SW480 (cell line): Measurements from ENCODE around the gene RALGAPB.
"Not testable (repeated sequence)": the region's sequence is repeated elsewhere in the genome, so short reads cannot be mapped to it uniquely, and the experiment has no call there.

Source experiments
- DNase-seq: peaks from one replicate; pipeline ENCODE4 v3.0.0-alpha.2; 2016; ENCODE audit warnings: low spot score

RALGAPB gene

DNA sequence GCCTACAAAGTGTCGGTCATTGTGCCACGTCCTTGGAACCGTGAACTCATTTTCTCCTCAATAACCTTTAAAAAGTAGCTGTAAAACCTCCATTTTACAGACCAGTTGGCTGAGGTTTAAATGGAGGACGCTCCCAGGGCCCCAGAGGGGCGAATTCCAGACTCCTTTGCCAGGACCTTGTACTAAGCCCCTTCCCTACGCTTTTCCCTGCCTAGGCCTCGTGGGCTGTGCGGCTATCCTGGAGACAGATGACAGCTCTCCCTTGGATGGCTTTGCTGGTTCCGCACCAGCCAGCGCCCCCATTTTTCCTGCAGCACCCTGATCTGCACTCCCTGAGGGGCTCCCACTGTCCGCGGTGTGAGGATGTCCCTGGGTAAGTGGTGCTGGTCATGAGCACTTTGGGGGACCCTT lies 25.4 kb upstream of the RALGAPB start:
- no peak for DNase-seq

DNA sequence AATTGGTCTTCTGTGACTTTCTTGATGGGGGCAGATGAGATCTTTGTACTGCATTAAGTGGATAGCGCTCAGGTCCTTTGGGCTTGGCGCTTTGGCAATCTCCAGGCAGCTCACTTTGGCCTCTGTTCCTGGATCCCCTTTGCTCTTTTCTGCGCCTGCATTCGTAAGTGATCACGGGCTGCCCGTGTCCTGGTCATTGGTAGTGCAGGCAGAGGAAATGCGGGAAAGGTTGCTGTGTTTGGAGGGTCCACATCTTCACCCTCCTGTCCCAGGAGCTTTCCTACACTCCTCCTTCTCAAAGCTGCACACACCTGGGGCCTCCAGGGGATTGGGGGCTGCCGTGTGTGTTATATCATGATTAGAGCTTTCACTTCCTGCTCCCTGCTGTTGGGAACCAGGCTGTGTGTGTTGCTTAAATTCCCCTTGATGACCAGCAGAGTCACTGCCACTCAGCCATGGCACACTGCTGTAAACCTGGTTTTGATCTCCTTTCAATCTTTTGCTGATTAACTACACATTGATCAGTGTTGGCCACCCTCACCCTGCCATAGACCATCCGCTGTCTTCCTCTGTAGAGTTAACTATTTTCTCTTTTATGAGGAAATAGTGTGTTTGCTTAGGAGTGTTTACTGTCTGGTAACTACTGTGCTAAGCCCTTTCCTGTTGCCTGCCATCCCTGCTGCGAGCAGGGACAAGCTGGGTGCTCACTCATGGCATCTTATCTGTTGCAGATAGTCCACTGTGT lies 24.5 kb upstream of the RALGAPB start:
- no peak for DNase-seq

DNA sequence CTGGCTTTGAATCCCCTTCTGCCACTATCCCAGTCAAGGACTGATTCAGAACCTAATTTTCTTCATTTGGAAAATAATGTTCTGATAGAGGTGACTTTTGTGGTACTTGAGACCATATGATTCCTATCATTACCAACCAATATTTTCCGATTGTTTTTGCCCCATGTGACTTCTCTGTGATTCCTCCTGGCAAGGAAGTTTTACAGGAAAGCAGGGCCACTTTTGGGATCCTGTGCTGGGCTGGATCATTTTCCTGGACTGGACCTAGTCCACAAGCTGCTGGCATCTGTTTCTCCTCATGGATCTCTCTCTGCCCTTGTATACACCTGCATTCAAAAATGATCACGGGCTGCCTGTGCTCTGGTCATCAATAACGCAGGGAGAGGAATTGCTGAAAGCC lies 23.6 kb upstream of the RALGAPB start:
- DNase-seq: no peak

DNA sequence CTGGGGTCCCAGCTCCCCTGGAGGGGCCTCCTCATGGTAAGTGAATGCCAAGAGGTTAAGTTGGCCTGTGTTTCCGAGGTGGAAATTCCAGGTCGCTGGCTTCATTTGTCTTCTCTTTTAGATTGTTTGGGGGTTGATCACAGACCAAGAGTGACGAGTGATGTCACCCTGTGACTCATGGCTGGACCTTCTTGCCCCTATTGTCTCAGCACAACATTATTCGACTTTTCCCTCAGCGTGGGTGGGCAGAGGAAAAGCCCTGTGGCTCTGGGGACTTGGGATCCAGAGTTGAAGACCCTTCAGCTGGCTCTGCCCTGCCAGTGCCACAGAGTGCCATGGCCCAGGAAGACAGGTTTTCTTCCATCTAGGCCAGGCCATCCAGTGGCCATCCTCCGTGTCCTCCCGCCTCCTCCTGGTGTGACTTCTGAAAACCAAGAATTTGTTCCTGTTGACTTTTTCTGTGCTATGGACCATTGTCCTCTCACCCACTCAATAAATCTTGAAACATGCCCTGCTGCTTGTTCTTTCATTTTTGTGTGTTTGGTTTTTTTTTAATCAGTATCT lies 22.1 kb upstream of the RALGAPB start:
- DNase-seq: no peak

DNA sequence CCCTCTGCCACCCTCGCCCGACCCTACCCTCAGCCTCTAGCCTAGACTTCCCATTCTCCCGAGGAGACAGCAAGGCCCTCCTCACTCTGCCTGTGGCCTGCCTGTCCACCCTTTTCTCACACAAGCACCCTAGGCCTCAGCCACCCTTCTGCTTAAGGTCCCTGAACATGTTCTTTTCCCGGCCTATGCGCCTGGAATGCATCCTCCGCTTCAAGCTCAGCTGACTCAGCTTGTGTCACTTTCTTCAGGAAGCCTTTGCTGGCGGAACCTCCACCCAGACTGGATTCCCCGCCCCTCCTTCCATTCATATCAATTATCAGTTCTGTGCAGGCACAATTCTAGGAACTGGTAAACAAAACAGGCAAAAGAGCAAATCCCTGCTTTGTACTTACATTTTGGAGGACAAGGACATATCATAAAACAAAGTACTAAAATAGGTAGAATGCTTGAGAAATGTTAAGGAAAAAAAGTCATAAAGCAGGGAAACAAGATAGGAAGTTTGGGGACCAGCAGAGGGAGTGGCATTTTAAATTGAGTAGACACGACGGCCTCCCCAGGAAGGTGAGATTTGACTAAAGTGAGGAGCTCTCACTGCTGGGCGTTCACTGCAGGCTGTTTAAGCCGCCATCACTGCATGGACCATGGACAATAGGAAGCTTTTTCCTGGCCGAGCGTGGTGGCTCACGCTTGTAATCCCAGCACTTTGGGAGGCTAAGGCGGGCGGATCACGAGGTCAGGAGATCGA lies 19.6 kb upstream of the RALGAPB start:
- DNase-seq: no peak

DNA sequence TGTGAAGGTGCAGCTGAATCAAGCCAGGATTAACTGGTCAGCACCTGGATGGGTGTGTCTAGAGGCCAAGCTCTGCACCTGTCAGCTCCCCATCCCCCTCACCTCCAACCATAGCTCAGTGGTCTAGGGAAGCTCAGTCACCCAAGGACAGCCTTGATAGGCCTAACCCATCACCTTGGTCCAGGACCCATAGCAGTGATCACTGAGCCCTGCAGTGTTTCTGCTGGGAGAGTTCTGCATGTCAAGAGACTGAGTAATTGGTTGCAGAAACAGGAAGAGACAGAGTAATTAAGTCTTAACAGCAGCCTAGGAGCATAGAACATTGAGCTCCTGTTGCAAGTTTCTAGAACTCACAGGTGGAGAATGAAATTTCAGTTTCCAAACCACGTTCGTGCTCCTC lies 18.7 kb upstream of the RALGAPB start:
- no peak for DNase-seq

DNA sequence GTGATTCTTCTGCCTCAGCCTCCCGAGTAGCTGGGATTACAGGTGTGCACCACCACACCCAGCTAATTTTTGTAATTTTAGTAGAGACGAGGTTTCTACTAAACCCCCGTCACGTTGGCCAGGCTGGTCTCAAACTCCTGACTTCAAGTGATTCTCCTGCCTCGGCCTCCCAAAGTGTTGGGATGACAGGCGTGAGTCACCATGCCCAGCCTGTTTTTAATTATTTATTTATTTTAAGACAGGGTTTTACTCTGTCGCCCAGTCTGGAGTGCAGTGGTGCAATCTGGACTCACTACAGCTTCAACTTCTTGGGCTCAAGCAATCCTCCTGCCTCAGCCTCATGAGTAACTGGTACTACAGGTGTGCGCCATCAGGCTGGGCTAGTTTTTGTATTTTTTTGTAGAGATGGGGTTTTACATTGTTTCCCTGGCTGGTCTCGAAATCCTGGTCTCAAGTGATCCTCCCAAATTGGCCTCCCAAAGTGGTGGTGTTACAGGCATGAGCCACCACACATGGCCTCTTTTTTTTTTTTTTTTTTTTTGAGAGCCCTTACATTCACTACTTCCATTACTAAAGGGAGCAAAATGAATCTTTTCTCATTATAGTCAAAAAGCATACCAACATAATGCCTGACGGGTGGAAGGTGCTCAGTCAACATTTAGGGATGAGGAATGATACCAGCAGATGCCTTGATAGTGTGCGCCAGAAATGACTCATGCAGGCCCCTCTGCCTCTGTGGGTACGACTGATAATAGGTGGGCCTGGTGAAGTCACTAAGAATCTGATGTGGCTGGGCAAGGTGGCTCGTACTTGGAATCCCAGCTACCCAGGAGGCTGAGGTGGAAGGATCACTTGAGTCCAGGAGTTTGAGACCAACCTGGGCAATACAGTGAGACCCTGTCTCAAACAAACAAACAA lies 17.8 kb upstream of the RALGAPB start:
- no peak for DNase-seq

DNA sequence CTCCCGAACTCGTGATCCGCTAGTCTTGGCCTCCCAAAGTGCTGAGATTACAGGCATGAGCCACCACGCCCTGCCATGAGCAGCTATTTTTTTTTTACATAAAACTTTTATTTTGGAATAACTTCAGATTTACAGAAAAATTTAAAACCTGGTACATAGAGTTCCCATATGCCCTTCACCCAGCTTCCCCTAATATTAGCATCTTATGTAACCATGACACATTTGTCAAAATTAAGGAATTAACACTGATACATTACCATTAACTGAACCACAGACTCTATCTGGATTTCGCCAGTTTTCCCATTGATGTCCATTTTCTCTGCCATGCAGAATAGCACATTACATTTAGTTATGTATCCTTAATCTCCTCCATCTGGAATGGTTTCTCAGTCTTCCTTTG lies 14.3 kb upstream of the RALGAPB start:
- no peak for DNase-seq

DNA sequence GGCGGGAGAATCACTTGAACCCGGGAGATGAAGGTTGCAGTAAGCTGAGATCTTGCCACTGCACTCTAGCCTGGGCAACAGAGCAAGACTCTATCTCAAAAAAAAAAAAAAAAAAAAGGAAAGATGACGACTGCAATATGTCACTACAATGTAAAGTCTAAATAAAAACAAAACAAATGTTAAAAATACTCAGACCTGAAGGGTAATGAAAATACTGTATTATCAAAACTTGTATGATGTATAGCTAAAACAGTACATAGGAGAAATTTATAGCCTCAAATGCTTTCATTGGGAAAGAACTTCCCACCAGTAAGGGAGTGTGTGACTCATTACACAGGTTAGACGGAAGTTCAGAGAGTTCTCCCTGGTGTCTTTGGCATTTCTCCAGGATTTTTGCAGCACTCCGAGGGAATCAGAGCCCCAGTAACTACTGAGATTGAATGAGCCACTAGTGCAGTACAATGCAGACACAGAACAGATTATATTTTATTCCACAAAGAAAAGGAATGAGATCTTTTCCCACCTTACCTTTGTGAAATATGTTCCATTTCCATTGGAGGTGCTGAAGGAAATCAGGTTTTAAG lies 12.5 kb upstream of the RALGAPB start:
- DNase-seq: peak; percentile 92

DNA sequence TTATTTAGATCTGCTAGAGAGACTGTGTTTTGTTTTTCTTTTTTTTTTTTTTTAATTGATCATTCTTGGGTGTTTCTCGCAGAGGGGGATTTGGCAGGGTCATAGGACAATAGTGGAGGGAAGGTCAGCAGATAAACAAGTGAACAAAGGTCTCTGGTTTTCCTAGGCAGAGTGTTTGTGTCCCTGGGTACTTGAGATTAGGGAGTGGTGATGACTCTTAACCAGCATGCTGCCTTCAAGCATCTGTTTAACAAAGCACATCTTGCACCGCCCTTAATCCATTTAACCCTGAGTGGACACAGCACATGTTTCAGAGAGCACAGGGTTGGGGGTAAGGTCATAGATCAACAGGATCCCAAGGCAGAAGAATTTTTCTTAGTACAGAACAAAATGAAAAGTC lies 12.0 kb upstream of the RALGAPB start:
- DNase-seq: not testable (repeated sequence)

DNA sequence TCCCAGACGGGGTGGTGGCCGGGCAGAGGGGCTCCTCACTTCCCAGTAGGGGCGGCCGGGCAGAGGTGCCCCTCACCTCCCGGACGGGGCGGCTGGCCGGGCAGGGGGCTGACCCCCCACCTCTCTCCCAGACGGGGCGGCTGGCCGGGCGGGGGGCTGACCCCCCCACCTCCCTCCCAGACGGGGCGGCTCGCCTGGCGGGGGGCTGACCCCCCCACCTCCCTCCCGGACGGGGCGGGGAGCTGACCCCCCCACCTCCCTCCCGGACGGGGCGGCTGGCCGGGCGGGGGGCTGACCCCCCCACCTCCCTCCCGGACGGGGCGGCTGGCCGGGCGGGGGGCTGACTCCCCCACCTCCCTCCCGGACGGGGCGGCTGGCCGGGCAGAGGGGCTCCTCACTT lies 11.5 kb upstream of the RALGAPB start:
- DNase-seq: not testable (repeated sequence)

DNA sequence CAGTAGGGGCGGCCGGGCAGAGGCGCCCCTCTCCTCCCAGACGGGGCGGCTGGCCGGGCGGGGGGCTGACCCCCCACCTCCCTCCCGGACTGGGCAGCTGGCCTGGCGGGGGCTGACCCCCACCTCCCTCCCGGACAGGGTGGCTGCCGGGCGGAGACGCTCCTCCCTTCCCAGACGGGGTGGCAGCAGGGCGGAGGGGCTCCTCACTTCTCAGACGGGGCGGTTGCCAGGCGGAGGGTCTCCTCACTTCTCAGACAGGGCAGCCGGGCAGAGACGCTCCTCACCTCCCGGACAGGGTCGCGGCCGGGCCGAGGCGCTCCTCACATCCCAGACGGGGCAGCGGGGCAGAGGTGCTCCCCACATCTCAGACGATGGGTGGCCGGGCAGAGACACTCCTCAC lies 11.1 kb upstream of the RALGAPB start:
- not testable (repeated sequence) for DNase-seq

DNA sequence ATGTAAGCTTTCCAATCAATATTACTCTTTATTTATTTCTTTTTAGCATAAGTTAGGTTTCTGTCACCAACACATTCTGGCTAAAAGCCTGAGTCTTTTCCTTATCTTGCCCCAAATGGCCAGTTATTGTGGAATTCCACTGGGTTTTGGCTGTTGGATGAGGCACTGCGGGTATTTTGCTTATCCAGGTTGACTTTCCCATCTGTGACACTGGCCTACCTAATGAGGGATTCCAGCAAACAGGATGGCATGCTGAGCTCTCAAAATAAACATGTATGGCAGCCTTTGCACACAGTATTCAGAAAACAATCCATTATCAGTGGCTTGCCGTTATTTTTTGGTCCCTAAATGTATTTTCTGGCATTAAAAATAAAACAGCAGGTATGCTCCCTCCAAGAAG lies 6.5 kb upstream of the RALGAPB start:
- no peak for DNase-seq

DNA sequence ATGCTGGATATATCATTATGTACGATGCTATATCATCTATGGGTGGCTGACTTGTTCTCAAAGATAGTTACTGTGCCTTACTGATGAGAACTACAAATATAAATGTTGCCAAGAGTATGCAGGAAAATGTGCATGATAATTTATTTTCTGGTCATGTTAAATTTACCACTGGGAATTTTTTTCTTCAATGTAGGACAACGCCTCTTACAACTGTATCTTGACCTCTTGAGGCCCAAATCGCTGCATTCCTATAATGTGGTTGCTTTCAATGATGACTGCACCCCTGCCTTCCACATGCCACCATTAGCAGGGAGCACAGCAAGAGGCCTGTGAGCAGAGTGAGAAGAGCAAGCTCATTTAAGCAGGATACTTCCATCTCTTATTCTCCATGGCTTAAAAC lies 5.7 kb upstream of the RALGAPB start:
- no peak for DNase-seq

DNA sequence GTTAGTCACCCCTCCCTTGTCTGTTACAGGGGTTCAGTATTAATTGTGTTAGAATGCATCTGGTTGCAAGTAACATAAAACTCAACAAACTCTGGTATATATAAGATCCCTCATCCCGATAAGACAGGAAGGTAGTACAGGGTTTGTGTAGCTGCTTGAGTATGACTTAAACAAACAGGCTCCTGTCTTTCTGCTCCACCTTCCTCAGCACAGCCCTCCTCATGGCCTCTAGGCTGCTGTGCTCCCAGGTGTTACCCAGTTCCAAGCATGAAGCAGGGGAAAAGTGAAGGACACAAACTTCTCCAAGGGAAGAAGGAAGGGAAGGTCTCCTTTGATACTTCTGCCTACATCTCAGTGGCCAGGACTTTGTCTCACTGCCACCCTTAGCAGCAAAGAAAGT lies 1.4 kb upstream of the RALGAPB start:
- DNase-seq: no peak

DNA sequence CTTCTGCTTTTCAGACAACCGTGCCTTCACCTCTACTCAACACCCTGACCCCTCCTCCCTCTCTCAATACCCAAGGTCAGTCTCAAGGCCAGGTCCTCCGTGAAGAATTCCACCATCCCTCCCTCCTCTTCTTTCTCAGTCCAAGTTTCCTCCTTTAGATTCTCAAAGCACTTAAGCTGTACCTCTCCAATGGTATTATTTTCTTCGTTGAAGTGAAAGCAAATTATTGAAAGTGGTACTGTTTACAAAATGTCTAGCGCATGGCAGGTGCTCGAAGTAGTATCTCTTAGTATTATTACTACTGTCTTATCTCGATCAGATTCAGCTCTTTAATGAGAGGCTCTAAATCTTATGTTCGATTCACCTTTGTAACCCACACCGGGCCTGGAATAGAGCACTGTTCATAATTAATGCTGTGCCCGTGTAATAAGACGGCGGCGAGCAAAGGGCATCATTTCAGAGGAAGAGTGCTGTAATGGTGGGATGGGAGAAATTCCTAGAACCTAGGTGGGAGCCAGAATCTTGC lies 593 bp upstream of the RALGAPB start:
- no peak for DNase-seq

DNA sequence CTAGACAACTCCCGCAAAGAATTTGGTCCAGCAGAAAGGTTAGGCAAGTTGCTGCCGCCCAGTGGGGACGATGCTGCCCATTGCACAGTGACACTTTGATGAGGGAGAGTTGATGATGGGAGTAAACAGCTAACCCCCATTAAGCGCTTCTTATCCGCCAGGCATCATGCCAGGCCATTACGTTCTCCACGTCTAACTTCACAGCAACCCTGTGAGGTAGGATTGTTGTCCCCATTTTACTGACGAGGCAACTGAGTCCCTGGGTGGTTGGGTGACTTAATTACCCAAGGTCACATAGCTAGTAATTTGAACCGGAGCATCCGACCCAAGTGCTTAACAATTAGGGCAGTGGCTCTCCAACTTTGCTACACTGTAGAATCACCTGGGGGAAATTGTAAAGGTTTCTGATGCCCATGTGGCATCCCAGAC lies 738 bp downstream of the RALGAPB start:
- DNase-seq: peak; percentile 67

DNA sequence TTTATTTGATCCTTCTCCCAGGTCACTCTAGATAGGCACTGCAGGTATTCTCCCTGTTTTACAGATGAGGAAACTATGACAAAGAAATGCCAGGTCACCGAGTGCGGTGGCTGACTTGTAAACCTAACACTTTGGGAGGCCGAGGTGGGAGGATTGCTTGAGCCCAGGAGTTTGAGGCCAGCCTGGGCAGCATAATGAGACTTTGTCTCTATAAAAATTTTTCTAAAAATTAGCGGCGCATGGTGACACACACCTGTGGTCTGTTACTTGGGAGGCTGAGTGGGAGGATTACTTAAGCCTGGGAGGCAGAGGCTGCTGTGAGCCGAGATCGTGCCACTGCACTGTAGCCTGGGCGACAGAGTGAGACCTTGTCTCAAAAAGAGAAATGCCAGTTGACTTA lies 5.1 kb downstream of the RALGAPB start:
- DNase-seq: no peak

DNA sequence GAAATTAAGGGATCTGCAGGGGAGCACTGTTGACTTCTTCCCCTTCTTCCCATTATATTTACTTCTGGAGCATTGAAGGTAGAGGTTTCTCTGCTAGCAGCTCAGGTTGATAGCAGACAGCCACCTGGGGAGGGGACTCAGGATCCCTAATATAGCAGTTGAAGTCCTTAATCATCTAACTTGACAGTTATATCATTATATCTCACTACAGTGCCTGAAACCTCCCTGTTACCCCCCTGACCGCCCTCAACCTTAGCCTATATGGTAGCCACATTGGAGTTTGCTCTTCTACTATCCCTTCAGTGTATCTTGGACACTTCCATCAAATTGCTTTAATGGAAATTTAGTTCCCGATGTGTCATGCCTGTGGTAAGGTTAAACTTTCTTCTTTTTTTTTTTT lies 7.0 kb downstream of the RALGAPB start:
- no peak for DNase-seq

DNA sequence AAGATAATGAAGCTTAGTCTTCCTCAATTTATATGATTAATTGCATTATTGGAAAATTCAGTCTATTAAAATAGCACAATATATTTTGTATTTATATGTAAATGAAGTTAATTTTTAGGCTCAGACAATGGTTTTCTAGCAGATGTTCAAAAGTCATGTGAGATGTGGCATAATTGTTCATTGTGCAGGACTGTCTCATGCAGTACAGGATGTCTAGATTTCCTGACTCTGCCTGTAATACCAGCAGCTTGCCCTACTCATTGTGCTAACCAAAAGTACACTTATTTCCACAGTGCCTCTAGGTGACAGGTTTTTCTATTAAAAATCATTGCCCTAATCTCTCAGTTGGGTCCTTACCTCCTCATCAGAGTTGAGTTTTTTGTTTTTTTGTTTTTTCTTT lies 12.4 kb downstream of the RALGAPB start:
- no peak for DNase-seq

DNA sequence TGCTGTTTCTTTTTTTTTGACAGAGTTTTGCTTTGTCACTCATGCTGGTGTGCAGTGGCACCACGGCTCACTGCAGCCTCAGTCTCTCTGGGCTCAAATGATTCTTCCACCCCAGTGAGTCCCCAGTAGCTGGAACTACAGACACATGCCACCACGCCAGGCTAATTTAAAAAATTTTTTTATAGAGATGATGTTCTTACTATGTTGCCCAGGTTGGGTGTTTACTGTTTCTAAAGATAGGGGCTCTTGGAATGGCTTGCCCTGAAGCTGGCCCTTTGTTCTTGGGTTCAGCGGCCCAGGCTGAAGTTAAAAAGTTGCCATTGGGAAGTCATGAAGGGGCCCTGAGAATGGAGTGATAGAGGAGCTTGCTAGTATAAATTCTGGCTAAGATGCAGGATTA lies 16.5 kb downstream of the RALGAPB start:
- no peak for DNase-seq
